Neural cell (in vitro differentiated cells): ENCODE results near the gene CFAP299.

Experiments used
- POLR2AphosphoS5 ChIP-seq: IDR thresholded peaks from 2 replicates; pipeline ENCODE4 v1.6.1; 2012
- RAD21 ChIP-seq: fragments of 450-650 bp; conservative IDR thresholded peaks from 2 replicates; pipeline ENCODE4 v1.6.1; 2014; ENCODE audit warnings: antibody characterized with exemption, mild to moderate bottlenecking, moderate library complexity
- SMC3 ChIP-seq: fragments of 450-650 bp; conservative IDR thresholded peaks from 2 replicates; pipeline ENCODE4 v1.6.1; 2014; ENCODE audit warnings: antibody characterized with exemption, mild to moderate bottlenecking, moderate library complexity; ENCODE audit not compliant: poor library complexity

DNA sequence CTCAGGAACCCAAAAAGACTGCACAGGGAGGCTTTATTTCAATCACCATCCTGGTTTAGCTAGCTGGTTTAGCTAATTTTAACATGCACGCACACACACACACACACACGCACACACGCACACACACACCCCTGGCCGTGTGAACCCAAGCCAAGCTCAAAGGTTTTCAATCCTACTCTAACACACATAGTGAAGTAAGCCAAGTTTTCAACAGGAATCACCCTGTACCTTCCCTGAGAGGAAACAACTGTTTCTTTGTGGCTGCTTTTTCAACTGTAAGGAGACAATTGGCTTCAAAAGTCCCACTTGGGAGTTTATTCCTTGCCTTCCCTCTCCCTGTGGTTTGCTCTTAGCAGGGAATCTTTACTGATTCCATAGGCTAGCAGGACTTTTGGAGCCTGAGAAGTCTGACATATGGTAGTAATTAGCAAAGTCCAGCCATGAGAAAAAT, 596.1 kb downstream of the CFAP299 start:
- TF ChIP-seq RAD21 (no peak), POLR2AphosphoS5 (no peak), SMC3 (no peak)
